Measurements from ENCODE around the gene DNMT1.
A peak's percentile ranks its signal among the peaks of the same experiment; 100 is the strongest.
"Not testable (repeated sequence)": the region's sequence is repeated elsewhere in the genome, so short reads cannot be mapped to it uniquely, and the experiment has no call there.

Gene DNMT1

DNA sequence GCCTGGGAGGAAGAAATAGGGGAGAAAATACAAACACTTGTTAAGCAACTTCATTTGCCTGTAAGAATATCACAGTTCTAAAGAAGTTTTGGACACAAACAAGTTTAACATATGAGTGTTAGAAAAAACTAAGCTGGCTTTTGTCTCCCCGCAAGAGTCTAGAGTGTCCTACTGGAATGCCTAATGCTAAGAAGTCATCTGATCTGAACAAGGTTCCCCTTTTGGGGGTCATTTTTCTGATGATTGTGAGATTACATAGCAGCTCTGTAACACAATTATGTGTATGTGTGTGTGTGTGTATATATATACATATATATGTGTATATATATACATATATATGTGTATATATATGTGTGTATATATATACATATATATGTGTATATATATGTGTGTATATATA lies 12.7 kb downstream of the DNMT1 start:
- no peak for DNase-seq

DNA sequence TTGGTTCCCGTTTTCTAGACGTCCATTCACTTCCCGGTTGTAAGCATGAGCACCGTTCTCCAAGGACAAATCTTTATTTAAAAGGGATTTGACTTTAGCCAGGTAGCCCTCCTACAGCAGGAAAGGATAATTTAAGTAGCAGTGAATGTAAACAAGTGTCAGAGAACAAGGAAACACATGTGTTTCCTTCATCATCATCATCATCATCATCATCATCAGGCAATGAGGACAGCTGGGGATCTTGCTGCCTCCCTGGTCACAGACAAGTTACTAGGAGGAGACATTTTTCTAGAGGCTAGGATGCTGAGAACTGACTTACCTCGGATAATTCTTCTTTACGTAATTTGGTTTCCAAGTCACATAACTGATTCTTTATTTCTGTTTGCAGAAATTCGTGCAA lies 14.3 kb downstream of the DNMT1 start:
- no peak for DNase-seq

DNA sequence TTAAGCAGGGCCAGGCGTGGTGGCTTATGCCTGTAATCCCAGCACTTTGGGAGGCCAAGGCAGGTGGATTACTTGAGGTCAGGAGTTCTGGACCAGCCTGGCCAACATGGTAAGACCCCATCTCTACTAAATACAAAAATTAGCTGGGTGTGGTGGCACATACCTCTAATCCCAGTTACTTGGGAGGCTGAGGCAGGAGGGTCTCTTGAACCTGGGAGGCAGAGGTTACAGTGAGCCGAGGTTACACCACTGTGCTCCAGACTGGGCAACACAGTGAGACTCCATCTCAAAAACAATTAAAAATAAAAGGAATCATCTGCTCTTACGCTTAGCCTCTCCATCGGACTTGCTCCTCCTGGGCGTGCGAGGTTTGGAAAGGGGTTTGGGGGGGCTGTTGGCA lies 14.7 kb downstream of the DNMT1 start:
- not testable (repeated sequence) for DNase-seq

DNA sequence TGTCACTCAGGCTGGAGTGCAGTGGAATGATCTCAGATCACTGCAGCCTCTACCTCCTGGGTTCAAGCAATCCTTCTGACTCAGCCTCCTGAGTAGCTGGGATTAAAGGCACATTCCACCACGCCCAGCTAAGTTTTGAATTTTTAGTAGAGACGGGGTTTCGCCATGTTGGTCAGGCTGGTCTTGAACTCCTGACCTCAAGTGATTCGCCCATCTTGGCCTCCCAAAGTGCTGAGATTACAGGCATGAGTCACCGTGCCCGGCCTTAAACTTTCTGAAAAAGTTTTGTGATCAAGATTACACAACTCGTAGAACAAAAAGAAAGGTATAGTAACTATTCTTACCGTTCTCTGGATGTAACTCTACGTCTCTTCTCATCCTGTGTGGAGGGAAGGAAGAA lies 21.2 kb downstream of the DNMT1 start:
- DNase-seq: no peak

DNA sequence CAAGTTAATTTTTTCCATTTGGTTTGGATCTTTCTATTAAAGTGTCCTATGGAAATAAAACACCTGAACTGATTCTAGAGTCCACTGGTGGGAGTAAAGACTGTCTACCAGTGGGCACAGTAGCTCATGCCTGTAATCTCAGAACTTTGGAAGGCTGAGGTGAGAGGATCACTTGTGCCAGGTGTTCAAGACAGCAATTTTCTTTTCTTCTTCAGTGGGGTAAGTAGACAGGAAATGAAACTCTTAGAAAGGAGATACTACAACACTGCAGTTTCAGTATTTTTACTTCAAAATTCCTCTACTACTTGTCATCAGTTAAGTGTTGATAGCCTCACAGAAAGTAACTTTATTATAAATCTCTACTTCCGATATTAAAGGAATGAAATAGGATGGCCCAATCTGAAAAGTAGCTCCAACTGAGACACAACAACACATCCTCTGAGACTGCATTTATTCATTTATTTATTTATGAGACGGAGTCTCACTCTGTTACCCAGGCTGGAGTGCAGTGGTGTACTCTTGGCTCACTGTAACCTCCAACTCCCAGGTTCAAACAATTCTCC lies 26.3 kb downstream of the DNMT1 start:
- no peak for DNase-seq

DNA sequence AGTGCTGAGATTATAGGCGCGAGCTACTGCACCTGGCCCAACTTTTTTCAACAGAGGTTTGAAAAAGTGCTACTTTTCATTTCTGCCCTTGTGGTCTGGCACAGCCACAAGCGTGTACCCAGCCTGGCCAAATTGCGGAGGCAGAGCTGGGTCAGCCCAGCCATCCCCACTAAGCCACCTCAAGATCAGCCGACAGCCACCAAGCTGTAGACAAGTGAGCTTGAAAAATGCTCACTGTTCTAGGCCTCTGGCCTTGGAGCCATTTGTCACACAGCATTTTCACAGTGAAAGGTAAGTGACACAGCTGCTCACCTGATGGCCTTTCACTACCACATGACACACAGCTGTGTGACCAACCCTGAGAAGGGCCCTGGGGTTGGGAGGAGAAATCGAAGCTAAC lies 27.3 kb downstream of the DNMT1 start:
- no peak for DNase-seq

DNA sequence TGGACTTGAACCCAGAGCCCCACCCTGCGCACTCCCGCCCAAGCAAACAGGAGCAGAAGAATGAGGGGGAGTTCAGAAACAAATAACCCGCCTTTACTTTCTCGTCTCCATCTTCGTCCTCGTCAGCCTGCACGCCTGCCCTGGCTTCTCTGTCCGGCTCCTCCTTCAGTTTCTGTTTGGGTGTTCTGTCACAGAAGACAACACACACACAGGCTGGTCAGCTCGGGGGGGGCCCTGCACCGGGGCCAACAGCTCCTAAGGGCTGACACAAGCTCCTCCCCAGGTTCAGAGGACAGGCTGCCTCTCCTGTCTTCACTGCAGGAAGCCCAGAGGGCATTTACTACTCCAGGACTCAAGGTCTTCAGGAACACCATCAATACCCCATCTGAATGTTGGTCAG lies 28.3 kb downstream of the DNMT1 start:
- DNase-seq: not testable (repeated sequence)

DNA sequence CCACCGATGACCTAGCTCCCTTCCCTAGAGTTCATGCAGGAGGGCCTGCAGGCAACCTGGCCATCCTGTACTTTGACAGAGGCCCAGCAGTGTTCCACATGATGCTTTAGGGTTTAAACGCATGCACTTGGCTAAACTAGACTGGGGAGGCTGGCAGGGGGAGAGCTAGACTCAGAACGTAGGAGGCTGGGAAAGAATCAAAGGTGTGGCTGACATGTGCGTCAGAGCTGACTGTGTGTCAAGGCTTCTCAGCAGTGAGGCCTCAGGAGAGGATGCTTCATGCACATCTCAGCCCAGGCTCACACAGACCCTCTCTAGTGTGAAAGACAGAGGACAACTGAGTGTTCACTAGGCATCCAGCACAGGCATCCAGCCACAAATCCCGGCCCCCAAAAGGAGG lies 28.7 kb downstream of the DNMT1 start:
- DNase-seq: no peak

DNA sequence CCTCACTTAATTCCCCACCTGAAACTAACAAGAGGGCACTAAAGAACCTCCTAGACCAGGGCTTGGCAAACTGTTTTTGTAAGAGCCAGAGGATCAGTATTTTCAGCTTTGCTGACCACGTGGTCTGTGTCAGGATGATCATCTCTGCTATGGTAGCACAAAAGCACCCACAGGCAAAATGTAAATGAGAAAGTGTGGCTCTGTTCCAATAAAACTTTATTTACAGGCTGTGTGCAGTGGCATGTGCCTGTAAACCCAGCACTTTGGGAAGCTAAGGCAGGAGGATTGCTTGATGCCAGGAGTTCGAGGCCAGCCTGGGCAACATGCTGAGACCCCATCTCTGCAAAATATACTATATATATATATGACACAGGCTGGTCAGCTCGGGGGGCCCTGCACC lies 31.2 kb downstream of the DNMT1 start:
- DNase-seq: no peak

DNA sequence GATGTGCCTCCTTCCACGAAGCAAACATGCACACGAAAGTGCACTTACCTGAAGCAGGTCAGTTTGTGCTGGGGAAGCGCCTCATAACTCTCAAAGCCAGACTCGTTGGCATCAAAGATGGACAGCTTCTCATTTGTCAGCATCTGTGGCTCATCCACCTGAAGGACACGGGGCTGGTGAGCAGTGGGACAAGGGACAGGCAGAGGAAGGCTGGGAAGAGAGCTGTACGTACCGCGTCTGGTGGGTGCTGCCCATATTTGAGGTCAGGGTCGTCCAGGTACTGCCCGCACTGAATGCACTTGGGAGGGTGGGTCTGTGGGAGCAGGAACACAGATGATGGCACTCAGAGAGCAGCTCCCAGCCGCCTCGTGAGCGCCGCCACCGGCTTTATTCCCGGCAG lies 35.1 kb downstream of the DNMT1 start:
- no peak for DNase-seq

DNA sequence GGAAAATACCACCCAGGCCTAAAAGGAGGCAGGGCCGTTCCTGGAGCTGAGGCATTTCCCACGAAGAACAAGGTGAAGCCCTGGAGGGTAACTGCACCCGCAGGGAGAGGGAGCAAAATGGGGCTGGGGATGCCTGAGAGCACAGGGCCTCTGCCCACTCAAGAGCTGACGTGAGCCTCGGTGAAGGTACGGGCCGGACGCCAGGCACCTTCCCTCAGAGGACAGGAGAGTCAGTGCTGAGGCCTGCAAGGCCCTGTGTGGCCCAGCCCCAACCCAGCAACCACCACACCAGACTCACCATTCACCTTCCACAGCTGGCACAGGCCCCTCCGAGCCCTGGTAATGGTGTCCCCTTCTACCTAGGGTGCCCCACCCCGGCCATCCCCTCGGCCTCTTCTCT lies 36.3 kb downstream of the DNMT1 start:
- no peak for DNase-seq

DNA sequence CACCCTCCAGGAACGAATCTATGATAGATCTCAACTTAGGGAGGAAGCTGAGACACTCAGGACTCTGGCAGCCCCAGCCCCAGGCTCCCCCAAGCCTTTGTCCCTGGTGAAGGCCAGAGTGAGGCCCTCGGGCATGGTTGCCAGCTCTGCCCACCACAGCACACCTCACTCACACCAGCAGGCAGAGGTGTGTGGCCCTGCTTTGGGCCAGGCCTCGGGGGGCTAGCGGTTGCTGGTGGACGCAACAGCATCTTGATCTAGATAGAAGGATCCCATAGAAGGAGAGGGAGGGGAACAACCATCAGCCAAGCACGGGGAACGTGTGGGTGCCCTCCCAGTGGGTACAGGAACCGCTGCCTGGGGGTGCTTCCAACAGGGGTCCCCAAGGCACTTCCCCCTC lies 36.7 kb downstream of the DNMT1 start:
- no peak for DNase-seq

DNA sequence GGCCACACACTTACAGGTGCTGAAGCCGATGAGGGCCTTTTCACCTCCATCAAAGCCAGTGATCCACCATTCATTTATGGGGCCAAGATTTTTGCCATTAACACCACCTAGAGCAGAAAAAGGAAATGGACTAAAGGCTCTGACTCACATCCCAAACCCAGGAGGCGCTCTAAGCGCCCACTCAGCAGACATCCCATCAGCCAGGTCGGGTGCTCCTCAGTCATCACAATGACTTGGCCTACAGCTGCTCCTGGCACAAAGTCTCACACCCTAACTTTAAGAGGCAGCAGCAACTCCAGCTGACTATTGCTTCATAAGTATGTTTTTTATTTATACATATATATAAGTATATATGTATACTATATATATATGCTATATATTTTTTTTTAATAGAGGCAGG lies 38.9 kb downstream of the DNMT1 start:
- no peak for DNase-seq

DNA sequence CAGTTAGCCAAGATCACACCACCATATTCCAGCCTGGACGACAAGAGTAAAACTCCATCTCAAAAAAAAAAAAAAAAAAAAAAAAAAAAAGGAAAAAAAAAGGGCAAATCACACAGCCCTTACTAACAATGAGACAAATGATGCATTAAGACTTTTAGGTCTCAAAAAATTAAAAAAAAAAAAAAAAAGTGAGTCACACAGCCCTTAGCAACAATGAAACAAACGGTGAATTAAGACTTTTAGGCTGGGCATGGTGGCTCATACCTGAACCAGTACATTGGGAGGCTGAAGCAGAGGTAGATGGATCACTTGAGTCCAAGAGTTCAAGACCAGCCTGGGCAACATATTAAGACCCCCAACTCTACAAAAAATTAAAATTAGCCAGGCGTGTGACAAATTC lies 42.7 kb downstream of the DNMT1 start:
- DNase-seq: no peak

DNA sequence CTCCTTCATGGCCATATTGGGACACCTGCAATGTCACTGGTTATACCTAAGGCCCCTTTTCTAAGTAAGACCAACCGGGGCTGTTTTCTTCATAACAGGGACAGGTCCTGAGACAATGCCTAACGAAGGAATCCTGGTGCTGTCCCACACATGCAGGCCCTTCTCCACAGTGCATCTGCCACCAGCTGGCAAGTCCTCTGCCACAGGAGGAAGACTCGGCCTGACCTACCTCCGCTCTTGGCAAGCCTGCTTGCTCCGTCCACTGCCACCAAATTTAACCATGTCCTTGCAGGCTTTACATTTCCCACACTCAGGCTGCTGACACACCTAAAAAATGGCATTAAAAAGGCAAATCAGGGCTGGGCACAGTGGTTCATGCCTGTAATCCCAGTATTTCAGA lies 43.2 kb downstream of the DNMT1 start:
- DNase-seq: no peak

DNA sequence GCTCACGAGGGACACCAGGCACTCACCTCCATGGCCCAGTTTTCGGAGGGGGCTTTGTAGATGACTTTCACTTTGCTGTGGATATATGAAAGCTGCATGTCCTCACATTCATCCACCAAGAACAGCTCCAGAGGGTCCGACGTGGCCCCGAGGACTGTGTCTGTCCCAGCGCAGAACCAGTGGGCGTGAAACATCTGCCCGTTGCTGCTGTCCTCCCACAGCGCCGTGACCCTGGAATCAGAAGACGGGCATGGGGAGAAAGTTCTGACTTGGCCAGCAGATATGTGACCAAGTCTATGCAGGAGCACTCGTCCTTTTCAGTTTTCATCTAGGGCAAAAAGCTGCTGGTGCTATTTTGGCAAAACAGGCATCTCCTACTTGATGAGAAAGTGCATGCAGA lies 45.3 kb downstream of the DNMT1 start:
- DNase-seq: no peak

DNA sequence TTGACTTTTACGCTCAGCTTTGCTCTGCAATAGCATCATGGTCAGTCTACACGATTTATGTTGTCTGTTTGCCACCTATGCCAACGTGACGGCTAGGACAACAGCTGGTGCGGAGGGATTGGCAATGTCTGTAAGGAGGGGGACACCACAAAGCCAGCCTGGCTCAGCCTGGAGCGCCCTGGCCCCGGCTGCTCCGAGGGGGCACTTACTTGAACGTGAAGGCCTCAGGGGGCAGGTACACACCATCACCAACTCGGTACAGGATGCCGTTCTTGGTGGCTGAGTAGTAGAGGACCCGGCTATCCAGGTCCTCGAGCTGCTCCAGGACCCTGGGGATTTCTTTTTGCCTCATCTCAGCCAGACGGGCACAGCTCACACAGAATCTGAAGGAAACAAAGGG lies 48.6 kb downstream of the DNMT1 start:
- no peak for DNase-seq

DNA sequence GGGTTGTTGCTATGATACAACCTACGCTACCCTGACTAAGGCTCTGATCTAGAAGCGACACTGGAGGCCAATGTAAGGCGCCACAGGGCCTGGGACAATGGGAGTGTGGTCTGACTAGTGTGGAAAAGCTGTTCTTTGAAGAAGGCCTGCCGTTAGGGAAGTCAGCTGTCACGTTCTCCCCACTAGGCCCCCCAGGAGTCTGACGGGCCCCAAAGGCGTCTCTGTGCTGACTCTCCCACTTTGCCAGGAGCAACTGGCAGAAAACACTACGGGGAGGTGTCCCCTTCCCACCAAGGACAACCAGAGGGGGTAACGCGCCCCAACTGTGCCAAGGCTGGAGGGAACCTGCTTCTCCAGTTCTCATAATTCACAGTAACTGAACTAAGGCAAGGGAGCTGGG lies 49.7 kb downstream of the DNMT1 start:
- no peak for DNase-seq

DNA sequence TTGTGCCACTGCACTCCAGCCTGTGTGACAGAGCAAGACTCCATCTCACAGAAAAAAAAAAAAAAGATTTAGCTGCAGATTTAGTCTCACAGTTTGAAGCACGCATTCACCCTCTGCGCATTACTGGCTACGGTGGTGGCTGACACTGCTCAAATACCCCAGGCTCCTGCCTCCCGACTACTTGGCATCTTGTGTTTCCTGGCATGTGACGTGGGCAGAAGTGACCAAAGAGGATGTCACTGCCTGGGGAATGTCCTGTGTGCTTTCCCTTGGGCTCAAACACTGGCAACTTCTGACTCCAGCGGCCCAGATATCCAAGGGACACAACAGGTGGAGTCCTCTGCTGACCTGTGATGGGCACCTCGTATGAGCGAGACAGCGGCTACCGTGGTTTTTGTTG lies 50.4 kb downstream of the DNMT1 start:
- DNase-seq: no peak

DNA sequence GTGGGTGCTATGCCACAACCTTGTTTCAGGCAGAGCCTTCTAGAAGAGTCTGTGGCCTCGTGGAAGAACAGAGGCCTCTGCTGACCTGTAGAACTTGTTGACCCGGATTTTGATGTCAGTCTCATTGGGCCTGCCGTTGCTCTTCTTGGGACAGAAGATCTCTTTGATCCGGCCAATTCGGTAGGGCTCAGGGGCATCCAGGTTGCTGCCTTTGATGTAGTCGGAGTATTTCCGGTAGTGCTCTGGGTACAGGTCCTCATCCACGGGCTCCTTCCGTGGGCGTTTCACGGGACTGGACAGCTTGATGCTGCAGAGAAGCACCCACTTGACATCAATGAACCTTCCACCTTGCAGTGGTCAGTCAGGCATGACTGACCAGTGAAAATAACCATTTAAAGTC lies 51.1 kb downstream of the DNMT1 start:
- no peak for DNase-seq

DNA sequence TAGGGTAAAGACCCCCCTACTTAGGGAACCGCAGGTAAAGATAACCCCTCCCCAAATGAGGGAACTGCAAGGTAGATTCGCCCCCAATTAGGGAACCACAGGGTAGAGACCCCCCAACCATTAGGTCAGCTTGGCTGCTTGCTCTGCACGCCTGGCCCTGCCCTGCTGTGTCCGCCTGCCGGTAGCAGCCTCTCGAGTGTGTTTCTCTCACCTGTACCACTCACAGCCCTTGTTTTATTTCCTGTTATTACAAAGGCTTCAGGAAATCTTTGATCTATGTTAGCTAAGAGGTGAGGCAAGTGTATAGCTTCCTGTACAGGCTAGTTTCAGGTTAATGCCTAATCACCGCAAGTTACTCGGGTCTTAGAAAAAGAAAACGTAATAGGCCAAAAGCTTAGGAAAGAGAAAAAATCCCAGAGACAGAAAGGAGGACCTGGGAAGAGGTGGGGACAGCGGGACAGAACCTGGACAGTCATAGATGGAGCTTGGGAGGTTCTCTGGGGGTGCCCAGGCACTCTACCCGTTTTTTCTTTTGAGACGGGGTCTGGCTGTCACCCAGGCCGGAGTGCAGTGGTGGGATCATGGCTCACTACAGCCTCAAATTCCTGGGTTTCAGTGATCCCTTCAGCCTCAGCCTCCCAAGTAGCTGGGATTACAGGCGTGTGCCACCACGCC lies 51.9 kb downstream of the DNMT1 start:
- DNase-seq: peak in 1 of 2 donors; percentile 33

DNA sequence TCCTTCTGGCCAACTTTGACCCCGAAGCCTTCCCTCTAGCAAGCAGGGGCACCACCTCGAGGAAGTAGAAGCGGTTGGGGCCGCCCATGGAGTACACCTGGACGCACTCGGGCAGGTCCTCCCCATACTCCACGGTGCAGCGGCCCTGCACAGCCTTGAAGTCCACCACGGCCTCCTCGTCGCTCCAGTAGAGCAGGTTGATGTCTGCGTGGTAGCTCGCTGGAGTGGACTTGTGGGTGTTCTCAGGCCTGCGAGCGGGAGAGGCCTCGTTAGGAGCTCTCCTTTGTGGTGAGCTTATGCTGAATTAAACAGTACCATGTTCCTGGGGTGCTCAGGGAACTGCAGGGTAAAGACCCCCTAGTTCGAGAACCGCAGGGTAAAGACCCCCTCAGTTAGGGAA lies 52.8 kb downstream of the DNMT1 start:
- DNase-seq: no peak

DNA sequence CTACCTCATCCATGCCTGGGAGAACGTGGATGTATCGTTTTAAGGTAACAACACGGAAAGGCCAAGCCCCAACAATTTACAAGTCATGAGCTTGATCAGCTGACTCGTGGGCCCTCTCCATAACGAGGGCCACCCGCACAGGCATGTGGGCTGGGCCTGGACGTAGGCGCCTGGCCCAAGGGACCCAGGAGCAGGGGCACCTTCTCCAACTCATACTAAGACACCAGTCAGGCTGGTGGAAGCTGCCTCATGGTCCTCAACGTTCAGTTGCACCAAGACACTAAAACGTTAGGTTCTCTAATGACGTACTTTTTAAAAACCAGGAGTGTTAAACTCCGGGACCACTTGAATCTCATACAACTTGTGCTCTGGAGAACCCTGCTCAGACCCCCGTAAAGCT lies 53.3 kb downstream of the DNMT1 start:
- no peak for DNase-seq

DNA sequence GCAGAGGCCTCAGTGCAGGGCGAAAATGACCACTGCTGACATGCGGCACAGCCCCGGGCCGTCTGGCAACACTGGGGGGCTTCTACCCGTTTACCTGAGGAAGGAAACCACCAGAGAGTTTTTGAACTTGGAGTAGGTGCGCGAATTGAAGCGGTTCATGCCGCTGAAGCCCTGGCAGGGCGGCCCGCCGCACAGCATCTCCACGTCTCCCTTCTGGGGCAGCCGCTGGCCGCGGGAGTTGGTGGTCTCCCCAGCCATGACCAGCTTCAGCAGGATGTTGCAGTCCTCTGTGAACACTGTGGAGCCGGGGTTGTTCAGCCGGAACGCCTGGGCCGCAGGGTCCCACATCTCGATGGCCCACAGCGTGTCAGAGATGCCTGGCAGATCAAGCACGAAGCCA lies 54.8 kb downstream of the DNMT1 start:
- DNase-seq: no peak

All from stimulated activated CD4-positive, alpha-beta T cell treated with anti-CD3 and anti-CD28 coated beads, Interleukin-2, amount 100 ng/mL, for 24 hours (primary cell).